Anterior cingulate cortex (tissue), 58 donors: Measurements from ENCODE around the gene SYNM.
"Not testable (repeated sequence)": the region's sequence is repeated elsewhere in the genome, so short reads cannot be mapped to it uniquely, and the experiment has no call there.

Experiments
- DNase-seq, 58 donors: peaks; one replicate each; lab custom pipeline; 2025; lab: John Stamatoyannopoulos, UW

Gene SYNM

DNA sequence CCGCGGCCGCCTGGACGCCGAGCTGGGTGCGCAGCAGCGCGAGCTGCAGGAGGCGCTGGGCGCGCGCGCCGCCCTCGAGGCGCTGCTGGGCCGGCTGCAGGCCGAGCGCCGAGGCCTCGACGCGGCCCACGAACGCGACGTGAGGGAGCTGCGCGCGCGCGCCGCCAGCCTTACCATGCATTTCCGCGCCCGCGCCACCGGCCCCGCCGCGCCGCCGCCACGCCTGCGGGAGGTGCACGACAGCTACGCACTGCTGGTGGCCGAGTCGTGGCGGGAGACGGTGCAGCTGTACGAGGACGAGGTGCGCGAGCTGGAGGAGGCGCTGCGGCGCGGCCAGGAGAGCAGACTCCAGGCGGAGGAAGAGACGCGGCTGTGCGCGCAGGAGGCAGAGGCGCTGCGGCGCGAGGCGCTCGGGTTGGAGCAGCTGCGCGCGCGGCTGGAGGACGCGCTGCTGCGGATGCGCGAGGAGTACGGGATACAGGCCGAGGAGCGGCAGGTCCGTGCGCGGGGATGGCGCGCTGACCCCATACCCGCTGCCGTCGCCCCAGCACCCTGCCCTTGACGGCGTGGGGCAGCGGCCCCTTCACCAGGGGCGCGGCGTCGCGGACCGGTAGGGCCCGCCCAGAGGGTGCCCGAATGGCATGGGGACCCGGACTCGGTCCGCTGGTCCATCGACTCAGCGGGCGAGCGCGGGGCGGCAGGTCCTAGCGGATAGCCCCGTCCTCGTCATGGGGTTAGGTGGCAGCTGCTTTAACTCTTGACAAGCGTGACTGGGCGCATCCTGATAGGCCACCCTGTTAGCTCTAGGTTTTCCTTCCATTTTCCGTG, 848 bp downstream of the SYNM start:
- peak in 43 of 58 donors; percentile 16 to 81 (median 46) for DNase-seq

DNA sequence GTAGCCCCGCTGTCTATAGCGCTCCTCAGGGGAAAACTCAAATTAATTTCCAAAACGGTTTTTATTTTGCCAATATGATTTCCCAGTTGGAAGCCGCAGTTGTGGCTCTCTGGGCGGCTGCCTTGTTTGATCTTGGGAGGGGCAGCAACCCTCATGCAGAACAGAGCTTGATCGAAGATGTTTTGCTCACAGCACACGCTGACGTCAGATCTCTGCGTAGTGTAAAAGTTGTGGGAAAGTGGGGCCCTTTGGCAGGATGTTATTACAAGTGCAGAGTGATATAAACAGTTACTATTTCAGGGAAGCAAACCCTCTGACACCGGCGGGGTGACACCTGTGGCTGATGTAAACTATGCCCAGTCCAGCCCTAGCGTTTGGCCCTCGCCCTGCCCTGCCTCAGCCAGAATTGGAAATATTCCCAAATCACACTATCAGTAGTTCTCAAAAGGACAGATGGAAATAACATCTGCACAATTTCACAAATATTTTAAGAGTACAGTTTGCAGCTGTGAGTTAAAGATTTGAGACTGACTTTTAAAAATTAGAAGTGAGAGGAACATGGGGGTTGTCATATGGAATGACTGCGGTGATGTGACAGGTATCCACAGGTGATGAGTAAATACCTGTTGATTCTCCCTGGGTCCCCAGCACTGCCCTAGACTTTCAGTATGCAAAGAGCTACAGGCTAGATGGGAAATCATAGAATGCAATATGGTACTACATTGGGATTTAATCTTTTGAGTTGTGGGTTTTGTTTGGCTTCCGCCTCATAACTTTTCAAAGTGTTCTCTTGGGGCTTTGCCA, 1.7 kb downstream of the SYNM start:
- no peak for DNase-seq

- no peak for DNase-seq
Measured at GRCh38 chr15:99108993-99109392, 4.1 kb downstream of the SYNM start.

- no peak for DNase-seq
Measured at GRCh38 chr15:99109555-99110021, 4.7 kb downstream of the SYNM start.

DNA sequence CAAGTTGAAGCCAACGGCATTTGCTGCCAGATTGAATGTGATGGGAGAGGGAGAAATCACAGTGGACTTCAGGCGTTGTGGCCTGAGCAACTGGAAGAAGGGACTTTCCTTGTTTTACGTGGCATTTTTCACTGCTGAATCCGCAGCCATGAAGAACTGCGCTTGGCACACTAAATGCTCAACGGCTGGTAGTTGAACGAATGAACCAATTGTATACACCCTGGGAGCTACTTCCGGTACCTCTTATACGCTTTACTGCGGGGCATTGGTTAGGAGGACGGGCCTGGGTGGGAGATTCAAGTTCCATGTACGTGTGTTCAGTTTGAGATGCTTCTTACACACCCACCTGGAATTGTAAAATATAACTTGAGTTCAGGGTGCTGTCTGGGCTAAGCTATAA, 5.2 kb downstream of the SYNM start:
- no peak for DNase-seq

DNA sequence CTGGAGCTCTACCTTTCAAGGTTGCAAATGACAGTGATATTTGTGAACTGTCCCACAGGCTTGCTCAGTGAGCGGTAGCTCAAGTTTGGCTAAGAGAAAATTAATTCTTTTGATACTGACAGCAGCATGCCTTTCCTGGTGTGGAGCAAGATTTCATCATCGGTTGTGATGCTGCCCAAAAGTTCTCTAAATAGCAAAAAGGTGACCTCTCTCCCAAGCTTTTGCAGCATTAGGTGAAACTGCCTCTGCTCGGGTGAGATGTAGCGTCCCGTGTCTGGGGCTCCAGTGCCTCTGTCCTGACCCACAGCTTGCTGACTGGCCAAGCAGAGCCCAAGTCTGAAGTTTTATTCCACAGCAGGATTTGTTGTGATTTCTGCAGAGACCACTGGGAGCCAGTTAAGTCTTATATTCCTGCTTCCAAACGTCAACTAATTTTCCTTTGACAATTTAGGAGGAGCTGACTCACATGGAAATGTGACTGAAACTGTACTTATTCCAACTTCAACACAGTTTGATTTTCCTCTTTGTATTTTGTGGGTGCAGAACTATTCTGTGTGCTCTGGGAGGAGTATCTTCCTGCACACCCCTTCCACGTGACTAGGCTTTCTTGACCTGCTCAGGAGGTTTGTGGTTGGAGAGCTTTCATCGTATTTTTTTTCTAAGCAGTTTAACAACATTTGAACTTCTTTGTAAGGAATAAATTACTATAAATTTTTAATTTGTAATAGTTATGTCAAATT, 5.9 kb downstream of the SYNM start:
- no peak for DNase-seq

DNA sequence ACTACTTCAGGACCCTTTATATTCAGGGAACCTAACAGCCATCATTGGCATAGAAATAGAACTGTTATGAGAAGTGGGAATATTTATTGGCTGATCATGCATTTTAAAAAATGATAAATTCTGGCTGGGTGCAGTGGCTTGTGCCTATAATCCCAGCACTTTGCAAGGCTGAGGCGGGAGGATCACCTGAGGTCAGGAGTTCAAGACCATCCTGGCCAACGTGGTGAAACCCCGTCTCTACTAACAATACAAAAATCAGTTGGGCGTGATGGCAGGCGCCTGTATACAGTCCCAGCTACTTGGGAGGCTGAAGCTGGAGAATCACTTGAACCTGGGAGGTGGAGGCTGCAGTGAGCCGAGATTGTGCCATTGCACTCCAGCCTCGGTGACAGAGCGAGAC, 6.8 kb downstream of the SYNM start:
- not testable (repeated sequence) for DNase-seq

GRCh38 chr15:99113547-99114271, 8.8 kb downstream of the SYNM start:
- no peak for DNase-seq

DNA sequence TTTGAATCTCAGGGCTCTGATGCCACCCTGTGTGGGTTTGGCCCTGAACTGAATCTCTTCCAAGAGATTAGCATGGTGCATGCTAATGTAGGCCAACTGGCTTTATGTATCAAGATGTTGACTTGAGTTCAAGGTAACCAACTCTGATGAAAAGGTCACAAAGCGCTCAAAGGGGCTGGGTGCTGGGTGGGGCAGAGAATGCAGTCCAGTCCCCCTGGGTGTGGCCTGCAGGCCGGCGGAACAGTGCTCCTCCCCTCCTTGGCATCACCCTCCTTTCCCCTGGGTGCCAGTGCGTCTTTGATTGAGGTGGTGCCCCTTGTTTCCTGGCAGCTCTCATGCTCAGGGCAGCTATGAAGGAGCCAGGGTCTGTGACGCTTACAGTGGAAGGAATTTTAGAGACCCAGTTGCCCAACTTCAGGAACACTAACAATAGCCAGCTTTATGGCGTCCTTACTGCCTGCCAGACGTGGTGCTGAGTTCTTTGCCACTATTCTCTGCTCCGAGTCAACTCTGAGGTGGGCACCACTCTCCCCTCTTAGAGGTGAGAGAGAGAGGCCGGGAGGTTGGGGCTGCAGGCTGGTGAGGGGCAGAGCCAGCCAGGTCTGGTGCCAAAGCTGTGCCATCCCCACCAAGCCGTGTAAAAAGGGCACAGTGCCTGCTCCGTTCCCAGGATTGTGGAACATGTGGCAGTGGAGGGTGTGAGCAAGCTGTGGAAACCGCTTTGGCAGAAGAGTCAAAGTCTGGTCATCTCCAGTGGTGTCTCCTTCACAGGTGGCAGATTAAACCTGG, 9.8 kb downstream of the SYNM start:
- no peak for DNase-seq

DNA sequence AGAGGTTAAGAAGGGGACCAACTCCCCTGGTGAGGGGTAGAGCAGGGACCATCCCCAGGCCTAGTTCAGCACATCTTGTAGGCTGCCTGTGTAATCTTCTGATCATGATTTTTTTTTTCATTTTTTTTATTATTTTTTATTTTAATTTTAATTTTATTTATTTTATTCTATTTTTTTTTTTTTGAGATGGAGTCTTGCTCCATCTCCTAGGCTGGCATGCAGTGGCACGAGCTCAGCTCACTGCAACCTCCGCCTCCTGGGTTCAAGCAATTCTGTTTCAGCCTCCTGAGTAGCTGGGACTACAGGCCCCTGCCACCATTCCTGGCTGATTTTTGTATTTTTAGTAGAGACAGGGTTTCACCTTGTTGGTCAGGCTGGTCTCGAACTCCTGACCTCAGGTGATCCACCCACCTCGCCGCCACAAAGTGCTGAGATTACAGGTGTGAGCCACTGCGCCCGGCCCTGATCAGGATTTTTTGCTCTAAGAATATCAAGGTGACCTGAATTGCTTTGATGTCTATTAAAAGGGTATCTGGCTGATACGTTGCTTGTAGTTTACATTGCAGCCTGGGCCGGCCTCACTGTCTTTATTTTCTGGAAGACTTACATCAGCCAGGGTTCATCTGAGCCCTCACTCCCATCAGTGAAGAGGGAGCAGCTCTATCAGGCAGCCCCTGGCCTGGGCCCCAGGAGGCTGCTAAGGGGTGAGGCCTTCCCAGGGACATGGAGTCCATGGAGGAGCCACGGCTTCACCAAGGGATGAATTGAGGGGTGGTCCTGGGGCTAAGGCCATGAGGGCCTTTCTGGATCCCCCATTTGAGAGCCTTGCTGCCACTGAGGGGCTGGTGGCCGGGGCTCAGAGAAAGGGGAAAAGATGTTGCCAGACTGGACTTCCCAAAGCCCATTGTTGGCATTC, 10.7 kb downstream of the SYNM start:
- DNase-seq: no peak

DNA sequence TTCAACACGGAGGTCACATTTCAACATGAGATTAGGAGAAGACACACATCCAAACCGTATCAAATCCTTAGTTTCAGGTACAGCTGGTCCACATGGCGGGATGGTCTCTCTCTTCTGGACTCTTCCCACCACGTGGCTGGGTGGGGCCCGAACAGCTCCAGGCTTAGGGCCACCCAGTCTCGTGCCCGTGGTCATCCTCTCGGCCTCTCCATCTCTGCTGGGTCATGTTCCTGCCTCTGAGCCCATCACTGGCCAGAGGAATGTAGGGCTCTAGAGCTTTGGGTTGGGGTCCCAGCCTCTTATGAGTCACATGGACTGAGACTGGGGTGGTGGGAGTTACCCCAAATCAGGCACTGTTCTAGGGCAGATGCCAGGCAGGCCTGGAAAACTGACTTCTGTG, 12.2 kb downstream of the SYNM start:
- no peak for DNase-seq

DNA sequence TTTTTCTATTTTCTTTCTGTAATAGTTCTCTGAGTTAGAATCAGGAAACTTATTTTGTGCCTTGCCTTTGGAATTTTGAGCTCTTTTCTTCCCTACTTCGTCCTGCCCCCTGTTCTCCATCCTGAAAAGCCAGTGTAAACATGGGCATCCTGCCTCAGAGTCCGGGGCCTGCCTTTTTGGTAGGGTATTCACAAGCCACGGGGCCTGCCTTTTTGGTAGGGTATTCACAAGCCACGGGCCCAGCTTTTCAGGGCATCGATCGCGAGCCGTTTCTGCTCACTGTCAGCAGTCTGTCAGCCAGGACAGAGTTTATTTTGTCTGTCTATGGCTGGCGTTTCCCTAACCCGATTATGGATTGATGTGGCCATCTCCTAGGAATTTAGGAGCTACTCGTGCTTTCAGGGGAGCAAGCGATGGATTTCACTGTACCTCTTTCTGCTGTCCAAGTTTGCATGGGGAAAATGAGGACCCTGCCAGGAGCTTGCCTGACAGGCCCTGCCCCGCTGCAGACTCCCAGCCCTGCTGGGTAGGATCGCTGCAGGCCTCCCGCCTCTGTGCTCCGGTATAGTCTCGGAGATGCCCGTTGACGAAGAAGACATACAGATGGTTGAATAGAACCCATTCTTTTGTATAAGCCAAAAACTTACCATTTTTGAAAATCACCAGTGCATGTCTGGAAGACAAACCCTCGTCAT, 12.8 kb downstream of the SYNM start:
- no peak for DNase-seq

DNA sequence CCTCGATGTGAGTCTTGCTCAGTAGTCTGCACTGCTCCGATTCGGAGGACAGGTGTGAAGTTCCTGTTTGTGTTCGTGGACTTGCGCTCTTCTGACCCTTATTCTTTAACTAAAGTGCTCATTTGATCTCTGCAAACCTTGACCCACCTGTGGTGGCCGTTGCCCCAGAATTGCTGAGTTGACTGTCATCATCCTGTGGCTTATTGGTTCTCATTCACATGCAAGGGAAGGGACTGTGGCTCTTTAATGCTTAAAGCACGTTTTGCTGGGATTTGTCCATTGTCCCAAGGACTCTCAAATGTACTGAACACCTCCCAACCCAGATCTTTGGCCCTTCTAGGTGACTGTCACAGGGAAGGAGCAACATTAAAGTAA, 13.4 kb downstream of the SYNM start:
- DNase-seq: no peak

DNA sequence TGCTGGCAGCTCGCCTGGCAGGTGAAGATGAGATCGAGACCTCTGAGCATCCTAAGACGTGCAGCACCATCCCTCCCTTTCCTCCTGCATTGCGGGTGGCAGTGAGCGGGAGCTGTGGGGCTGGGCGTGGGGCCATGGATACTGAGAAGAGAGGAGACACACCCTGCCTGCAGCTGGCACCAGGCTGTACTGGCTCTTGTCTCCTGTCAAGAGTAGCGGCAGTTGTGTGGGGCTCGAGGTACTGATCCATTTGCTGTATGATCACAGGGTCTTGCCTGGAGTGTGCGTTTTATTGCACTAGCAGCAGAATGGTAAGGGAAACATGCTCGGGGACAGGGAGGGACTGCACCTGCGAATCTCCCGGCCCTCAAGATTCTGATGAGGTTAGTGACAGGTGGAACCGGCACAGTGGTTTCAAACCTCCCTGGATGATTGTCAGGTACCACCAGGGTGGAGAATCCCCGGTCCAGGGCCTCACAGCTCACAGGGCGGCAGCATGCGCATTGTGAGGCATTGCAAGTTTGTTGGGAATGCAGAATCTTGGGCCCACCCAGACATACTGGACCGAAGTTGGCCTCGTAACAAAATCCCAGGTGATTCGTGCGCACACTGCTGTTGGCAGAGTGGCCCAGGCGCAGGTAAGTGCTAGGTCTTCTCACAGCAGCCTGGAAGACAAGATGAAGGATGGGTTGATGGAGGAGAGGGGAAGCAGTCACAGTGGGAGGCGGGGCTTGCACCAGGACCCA, 14.1 kb downstream of the SYNM start:
- peak in 1 of 58 donors; percentile 19 for DNase-seq

DNA sequence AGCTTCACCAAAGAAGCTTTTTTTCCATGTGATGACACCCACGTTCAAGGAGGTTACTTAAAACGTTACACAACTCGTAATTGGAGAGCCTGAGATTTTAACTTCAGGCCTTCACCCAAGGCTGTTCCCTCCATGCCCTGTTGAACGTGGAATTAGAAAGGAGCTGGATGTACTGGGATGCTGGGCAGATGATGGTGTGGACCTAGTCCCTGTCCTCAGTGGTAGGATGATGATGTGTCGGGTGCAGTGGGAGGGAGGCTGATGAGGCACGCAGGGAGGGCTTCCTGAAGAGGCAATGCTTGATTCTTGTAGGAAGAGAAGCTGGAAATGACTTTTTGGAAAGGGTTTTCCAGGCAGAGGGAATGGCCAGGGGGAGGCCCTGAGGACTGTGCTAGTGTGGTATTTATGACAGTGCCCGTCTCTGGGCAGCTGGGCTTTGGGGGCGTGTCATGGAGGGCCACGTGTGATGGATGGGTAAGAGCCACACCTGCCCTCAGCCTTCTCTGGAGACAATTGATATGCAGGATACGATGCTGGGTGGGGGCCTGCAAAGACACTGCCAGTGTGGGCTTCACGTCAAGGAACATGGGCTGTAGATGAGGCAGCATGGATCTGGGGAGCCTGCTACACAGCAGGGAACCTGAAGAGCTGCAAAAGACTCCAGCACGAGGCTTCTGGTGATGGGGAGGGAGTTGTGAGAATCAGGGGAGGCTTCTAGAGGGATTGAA, 15.3 kb downstream of the SYNM start:
- DNase-seq: no peak

DNA sequence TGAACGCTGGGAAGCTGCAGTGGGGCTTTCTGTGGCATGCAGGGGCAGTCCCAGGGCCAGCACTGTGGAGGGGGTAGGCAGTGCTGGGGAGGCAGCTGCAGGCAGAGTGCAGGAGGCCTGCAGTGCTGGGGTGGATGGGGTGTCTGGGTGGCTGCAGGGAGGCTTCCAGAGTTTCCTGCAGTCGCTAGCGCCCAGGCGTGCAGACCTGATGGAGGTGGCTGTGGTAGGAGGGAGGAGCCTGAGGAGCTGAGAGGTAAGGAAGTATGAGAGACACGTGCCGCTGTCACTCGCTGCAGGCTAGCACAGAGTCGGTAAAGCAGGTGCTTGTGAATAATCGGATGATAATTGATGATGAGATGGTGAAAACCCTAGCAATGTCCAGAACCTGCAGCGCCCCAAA, 16.3 kb downstream of the SYNM start:
- no peak for DNase-seq
